ENCODE data around the gene RAB33B.
"Not testable (repeated sequence)": the region's sequence is repeated elsewhere in the genome, so short reads cannot be mapped to it uniquely, and the experiment has no call there.

Gene RAB33B

DNA sequence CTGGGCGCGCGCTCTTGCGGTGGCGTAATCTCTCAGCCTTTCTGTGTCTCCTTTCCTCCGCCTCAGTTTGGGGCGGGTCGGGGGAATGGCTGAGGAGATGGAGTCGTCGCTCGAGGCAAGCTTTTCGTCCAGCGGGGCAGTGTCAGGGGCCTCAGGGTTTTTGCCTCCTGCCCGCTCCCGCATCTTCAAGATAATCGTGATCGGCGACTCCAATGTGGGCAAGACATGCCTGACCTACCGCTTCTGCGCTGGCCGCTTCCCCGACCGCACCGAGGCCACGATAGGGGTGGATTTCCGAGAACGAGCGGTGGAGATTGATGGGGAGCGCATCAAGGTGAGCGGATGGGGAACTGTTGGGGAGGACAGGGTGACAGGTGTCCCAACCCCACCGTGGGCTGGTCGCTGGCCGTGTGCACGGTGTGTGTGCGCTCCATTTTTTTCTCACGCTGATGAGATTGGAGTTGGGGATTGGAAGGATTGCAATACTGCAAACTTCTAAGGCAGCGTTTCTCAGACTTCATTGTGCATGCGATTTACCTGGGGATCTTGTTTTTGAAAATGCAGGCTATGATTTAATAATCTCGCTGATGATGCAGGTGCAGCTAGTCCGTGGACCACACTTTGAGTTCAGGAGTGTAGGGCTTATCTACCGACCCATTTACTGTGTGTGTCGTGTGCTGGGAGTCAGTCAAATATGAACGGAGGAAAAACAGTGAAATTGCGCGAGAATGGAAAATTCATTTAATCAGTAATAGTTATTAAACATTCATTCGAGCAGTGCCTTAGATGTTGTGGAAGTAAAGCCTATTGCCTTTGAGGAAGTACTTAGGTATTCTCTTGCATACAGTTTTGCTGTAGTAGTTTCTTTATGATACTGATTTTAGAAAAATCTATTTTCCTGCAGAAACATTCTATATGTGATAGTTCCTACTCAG is at the start of gene RAB33B:
TSS of gene RAB33B (plus strand) at position 11 of the 935 bp plus-strand sequence. CDS start at position 86, 75 bp downstream.
- DNase-seq (ENCODE audit: low read depth in 2 of 2), result peak in 1 of 2 donors; percentile 6

DNA sequence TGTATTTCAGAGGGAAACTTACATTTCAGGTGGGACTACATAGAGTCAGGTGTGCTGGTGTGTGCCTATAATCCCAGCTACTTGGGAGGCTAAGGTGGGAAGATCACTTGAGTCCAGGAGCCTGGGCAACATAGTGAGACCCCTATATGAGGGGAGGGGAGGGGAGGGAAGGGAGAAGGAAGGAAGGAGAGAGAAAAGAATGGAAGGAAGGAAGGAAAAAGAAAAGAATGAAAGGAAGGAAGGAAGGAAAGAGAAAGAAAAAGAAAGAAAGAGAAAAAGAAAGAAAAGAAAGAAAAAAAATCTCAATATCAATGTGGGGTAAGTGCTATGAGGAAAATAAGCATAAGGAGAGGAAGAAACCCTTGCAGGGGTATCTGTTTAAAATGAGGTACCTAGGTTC is 43.6 kb upstream of the RAB33B start:
- no peak for DNase-seq (ENCODE audit: low read depth in 2 of 2)

DNA sequence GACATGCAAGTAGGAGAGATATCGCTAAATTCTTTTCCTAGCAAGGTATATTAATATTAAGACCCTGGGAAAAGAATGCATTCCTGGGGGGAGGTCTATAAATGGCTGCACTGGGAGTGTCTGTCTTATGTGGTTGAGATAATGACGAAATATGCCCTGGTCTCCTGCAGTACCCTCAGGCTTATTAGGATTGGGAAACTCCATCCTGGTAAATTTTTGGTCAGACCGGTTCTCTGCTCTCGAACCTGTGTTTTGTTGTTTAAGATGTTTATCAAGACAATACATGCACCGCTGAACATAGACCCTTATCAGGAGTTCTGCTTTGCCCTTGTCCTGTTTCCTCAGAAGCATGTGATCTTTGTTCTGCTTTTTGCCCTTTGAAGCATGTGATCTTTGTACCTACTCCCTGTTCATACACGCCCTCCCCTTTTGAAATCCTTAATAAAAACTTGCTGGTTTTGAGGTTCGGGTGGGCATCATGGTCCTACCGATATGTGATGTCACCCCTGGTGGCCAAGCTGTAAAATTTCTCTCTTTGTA is 39.2 kb upstream of the RAB33B start:
- DNase-seq (ENCODE audit: low read depth in 2 of 2), result not testable (repeated sequence)

DNA sequence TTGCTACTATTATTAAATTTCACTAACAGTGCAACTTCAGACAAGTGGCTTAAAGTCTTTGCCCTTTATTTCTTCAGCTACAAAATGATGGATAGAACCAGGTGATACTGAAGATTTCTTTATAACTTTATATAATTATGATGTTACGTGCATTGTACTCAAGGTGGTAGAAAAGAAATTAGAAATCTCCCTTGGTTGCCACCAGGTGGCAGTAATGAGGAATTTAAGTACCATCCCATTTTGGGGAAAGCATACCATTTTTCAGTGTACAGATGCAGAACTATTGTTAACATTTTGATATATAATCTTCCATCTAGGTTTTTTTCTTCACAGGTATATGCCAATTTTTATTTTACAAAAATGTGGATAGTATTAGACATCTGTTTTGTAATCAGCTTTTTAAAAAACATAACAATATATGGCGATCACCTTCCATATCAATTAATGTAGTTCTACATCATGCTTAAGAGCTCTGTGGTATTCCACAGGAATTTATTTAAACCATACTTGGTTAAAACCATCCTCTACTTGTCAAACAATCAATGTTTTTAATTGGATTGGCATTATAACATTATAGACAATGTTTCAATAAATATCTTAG is 37.7 kb upstream of the RAB33B start:
- no peak for DNase-seq (ENCODE audit: low read depth in 2 of 2)

DNA sequence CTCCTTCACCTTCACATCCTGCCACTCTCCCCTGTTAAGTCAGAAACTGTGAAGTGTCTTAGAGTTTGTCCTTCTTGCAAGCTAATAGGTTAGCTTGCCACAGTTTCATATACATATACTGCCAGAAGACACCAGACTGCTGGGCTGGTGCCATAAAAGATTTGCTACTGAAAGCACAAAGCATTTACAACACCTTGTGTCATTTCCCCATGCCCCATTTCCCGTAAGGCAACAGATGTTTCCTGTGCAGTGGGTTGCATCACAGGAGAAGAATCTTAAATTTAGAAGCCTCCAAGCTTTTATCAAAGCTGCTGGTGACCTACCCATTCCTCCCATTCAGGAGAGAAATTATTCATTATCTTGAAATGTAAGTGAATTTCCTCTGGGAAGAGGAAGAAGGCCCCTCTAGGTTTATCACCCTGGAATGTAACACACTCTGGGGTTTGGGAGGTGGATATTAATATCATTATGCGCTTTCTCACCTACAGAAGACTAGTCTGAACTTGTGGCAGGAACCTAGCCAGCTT is 34.5 kb upstream of the RAB33B start:
- no peak for DNase-seq (ENCODE audit: low read depth in 2 of 2)

DNA sequence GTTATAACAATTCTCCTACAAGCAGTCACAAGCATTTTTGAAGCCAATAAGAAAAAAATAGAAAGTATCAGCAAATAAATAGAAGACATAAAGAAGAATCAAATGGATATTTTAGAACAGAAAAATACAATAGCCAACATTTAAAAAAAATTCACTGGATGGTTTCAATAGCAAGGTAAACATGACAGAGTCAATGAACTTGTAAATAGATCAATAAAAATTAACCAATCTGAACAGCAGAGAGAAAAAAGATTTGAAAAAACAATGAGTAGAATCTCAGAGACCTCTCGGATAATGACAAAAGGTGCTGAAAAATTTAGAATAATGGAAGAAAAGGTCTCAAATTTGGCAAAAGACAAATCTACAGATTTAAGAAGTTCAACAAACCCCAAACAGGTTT is 33.3 kb upstream of the RAB33B start:
- no peak for DNase-seq (ENCODE audit: low read depth in 2 of 2)

DNA sequence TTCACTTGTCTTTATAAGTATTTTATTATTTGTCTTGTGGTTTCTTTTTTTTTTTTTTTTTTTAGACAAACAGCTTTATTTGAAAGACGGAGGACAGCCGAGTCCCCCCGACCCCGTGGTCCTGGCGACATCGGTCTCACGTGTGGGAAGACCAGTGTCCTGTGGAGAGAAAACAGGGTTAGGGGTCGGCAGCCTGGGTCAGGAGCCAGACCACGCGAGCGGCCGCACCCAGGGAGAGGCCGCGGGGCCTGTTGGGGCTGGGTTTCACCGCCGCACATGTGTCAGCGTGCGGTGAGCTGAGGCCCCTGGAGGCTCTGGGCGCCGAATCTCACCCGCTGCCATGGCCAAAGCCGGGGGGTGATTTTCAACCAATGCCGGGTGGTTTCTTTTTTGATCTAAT is 17.8 kb upstream of the RAB33B start:
- DNase-seq (ENCODE audit: low read depth in 2 of 2), result no peak

DNA sequence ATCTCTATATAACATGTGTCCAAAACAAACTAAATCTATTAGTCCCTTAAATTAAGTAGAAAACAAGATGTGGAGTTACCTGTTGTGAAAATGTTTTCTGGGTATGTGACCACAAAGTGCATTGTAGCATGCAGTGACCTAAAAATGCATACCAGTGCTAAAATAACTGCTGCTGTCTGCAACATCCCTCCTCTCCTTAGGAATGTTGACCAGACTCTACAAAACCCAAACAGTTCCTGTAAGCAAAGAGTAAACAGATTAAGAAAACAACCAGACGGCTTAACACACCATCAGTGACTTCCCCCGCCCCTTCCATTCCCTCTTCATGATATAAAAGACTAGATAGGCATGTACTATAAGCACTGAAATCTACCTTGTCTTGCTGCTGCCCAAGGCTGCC is 15.8 kb upstream of the RAB33B start:
- no peak for DNase-seq (ENCODE audit: low read depth in 2 of 2)

DNA sequence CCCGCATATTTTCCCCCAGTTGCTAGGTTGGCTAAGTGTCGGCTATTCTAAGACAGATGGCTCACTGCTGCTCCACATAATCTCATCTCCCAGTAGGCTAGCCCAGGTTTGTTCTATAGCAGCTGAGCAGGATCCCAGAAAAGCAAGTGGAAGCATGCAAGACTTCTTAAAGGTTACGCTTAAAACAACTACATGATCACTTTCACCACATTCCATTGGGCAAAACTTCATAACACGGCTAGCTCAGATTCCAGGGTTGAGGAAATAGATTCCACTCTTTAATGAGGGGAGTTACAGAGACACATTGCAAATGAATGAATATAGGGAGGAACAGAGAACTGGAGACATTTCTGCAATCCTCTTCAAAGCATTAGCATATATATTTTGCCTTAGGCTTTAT is 12.9 kb upstream of the RAB33B start:
- DNase-seq (ENCODE audit: low read depth in 2 of 2), result no peak

DNA sequence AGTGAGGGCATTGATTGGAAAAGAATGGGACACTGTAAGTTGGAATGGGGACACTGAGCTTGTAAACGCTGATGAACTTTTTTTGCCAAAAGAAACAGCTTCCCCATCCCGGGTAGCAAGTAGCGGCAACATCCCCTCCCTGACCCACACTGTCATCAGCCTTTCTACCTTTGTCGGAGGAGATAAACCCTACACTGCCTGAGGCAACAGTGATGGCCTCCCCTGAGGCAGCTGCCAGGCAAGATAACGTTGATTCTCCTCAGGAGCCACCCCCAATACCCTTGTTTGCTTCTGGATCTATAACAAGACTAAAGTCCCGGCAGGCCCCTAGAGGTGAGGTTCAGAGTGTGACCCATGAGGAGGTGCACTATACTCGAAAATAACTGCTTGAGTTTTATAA is 10.3 kb upstream of the RAB33B start:
- DNase-seq (ENCODE audit: low read depth in 2 of 2), result no peak

DNA sequence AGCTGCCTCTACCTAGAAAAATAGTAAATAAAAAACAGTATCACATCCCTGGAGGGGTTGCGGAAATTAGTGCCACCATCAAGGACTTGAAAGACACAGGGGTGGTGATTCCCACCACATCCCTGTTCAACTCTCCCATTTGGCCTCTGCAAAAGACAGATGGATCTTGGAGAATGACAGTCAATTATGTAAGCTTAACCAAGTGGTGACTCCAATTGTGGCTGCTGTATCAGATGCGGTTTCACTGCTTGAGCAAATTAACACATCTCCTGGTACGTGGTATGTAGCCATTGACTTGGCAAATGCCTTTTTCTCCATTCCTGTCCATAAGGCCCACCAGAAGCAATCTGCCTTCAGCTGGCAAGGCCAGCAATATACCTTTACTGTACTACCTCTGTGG is 9.0 kb upstream of the RAB33B start:
- DNase-seq (ENCODE audit: low read depth in 2 of 2), result not testable (repeated sequence)

DNA sequence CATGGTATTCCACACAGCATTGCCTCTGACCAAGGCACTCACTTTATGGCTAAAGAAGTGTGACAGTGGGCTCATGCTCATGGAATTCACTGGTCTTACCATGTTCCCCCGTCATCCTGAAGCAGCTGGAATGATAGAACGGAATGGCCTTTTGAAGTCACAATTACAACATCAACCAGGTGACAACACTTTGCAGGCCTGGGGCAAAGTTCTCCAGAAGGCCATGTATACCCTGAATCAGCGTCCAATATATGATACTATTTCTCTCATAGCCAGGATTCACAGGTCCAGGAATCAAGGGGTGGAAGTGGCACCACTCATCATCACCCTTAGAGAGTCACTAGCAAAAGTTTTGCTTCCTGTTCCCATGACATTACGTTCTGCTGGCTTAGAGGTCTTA is 6.8 kb upstream of the RAB33B start:
- not testable (repeated sequence) for DNase-seq (ENCODE audit: low read depth in 2 of 2)

DNA sequence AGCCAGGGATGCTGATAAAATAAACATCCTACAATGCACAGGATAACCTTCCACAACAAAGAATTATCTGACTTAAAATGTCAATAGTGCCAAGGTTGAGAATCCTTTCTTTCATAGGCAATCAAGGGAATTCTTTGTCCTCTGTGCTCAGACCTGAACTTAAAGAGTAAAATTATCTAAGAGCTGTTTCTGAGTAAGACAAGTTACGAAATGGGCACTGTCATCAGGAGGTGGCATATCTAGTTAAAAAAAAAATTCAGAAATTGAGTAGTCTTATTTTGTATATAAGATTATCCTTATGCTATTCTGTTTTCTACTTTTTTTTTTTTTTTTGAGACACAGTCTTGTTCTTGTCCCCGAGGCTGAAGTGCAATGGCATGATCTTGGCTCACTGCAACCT is 3.3 kb upstream of the RAB33B start:
- no peak for DNase-seq (ENCODE audit: low read depth in 2 of 2)

DNA sequence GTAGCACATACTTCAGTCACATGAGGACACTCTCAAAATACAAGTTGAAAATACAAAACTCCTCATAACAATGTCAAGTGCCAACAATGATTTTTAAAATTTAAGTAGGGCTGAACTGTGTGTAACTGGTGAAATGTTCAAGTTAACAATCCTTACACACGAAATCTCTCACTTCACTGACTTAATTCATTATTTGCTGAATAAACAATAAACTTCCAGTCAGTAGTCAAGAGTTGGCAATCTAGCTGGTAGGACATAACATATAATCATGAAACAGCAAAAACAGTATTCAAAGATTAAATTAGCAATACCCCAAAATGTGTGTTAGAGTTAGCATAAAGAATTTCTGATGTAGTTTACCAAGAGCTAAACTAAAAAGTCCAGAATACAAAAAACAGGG is 1.9 kb upstream of the RAB33B start:
- DNase-seq (ENCODE audit: low read depth in 2 of 2), result no peak

DNA sequence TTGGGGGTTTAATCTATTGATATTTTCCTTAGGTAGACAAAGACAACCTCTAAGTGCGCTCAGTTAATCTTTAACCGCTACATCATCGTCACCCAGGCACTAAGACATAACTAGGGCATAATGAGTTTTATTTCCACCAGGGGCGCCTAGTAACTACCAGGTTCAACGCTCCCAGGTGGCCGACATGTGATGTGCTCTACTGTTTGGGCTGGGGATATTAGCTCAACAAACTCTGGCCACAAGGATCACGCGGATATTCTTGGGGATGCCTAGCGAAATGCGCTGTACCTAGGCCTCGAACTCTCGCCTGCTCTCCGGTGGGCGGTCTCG is 915 bp upstream of the RAB33B start:
- DNase-seq (ENCODE audit: low read depth in 2 of 2), result peak in 1 of 2 donors; percentile 51

DNA sequence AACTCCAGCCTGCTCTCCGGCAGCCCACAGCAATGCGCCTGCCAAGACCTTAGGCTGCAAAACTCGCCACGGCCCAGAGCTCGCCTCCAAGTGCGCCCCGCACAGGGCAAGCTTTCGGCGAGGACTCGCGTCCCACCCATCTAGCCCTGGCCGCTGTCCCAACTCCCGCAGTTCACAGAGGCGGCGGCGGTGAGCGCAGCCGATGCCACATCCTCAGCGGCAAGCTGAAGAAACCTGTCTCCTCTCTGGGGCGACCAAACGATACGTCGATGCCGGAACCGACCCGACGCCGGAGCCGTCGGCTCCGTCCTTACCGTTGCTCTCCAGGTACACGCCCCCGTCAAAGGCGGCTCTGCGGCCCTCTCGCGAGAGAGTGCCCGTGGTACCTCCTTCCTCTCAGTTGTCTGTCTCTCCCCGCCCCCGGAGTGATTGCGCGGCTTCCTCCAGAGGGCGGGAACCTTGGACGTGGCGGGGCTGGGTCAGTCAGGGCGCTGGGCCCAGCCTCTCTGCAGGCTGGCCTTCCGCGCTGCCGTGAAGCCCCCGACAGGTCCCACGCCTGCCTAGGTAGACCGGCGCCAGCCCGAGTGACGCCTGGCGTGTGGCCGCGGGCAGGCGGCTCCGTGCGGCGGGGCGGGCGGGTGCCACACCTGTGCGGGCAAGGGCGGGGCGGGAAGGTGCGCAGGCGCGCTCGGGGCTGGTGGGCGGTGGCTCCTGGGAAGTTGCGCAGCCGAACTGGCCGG is 380 bp upstream of the RAB33B start:
- DNase-seq (ENCODE audit: low read depth in 2 of 2), result peak; percentile 91 to 96

DNA sequence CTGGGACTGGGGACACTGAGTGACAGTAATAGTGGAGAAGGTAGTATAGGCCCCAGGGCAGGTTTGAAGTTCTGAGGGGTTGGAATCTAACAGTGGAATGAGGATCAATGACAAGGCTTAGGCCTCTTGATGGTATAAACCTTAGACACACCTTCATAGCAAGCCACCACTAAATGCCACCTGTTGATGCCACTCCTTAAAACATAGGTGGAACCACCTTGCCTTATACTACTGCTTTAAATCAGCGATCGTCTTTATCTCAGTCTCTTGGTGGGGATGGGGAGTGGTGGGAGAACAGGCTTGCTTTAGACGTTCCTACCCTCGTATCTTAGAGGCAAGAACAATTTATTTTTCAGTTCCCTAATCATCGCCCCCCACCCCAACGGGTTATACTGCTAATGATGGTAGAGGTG is 1.2 kb downstream of the RAB33B start:
- no peak for DNase-seq (ENCODE audit: low read depth in 2 of 2)

DNA sequence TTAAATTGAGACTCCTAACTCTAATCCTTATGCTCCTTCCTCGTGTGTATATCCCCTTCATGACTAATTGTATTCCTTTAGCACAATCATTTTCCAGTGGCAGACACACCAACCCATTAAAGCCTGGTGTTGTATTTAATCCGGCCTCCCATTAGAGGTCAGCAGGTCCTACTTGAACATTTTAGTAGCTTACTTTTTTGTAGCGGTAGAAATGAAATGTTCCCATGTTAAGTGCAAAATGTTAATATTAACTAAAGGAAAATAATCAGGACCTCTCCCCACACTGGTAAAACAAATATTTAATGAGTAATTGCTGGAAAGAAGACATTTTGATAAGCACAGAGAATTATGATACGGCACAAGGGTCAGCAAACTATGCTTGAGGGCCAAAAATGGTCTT is 3.4 kb downstream of the RAB33B start:
- DNase-seq (ENCODE audit: low read depth in 2 of 2), result no peak

DNA sequence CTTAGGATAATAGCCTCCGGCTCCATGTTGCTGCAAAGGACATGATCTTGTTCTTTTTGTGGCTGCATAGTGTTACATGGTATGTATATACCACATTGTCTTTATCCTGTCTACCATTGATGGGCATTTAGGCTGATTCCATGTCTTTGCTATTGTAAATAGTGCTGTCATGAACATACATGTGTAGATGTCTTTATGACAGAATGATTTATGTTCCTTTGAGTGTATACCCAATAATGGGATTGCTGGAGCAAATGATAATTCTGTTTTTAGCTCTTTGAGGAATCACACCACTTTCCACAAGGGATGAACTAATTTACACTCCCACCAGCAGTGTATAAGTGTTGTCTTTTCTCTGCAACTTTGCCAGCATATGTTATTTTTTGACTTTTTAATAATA is 4.6 kb downstream of the RAB33B start:
- DNase-seq (ENCODE audit: low read depth in 2 of 2), result no peak

DNA sequence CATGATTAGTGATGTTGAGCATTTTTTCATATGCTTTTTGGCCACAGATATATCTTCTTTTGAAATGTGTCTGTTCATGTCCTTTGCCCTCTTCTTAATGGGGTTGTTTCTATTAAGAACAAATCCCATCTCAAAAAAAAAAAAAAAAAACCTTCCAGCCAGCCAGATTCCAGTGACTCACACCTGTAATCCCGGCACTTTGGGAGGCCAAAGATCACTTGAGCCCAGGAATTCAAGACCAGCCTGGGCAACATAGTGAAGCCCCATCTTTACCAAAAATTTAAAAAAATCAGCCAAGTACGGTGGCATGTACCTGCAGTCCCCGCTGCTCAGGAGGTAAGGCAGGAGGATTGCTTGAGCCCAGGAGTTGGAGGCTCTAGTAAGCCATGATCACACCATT is 5.1 kb downstream of the RAB33B start:
- DNase-seq (ENCODE audit: low read depth in 2 of 2), result no peak

DNA sequence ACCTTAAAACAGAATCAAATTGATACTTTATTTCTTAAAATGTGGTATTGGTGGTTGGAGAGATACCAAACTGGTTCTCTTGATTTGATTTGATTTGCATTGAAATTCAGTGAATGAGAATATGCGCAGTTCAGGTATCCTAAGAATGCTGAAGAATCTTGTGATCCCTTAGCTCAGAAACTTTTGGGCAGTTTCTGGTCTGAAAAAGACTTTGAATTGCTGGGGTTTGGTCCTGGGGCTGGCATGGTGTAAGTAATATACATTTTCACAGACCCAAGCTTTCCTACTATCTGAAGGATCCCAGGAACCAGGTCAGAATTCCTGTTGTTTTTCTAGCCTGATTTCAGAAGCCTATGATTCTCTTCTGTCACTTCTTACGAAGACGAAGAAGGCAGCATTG is 6.6 kb downstream of the RAB33B start:
- DNase-seq (ENCODE audit: low read depth in 2 of 2), result no peak

DNA sequence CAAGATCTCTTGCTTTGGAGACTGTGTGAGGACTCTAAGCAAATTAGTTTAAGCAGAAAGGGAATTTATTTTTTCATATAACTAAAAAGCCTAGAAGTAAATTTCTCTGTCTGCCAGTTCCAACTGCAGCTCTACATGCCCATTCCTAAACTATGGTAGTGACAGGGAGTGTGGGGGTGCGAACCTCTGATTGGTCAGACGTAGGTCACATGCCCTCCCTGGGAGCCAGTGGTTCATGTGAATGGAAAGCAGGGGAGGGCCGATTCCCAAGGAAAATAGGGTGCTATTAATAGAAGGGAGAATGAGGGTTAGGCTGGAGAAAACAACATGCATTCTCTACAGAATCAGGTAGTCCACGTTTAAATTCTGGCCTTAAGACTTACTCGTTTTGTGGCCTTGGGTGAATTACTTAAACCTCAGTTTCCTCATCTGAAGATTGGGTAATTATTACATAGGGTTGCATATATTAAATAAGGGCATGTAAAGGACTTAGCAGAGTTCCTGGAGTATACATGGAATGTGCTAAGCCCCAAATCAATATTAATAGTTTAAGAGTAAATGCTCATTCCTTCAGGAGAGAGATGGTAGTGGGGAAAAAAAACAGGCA is 7.2 kb downstream of the RAB33B start:
- no peak for DNase-seq (ENCODE audit: low read depth in 2 of 2)

Measured in stimulated activated CD4-positive, alpha-beta T cell treated with anti-CD3 and anti-CD28 coated beads, Interleukin-1b, Interleukin-23, amount 100 ng/mL, for 4 hours (primary cell).